ENCODE results near the gene HS6ST1. TPM values are rescaled to one million over a fixed set of nuclear protein-coding genes. Genes with fewer than 3 reads are reported as not detected.

Gene HS6ST1
- total RNA-seq, 2 donors from 2014 or later: 25.4 to 44.8 TPM

GRCh38 chr2:128234613-128235012 is 84.1 kb downstream of the HS6ST1 start:
- ATAC-seq (no peak), DNase-seq (no peak)
- no peaks in the 10 kb centered on the region for H3K9me3 ChIP-seq
- H3K36me3 ChIP-seq (replicated peaks in 1 of 2; ENCODE audit: insufficient read depth in 1 of 2, low read depth in 2 of 2): no peaks in the 10 kb centered on the region
- WGBS, 2 donors: 80 to 84% methylated on average over 5 of the region's 5 CpGs
- intact Hi-C loops (cut with DNase I): no loop called here
- TF ChIP-seq CTCF (IDR thresholded peaks at IDR 0.05) (no peak), POLR2A (IDR thresholded peaks at IDR 0.05) (no peak)
- peaks cover 13% of the 10 kb centered on the region for H3K4me1 ChIP-seq
- H3K27me3 ChIP-seq: no peaks in the 10 kb centered on the region
- H3K27ac ChIP-seq: no peak overlapping the region
- H3K4me3 ChIP-seq: no peak overlapping the region

GRCh38 chr2:128233790-128234395 is 84.8 kb downstream of the HS6ST1 start:
- 24 to 29% methylated on average over 10 to 11 of the region's 11 CpGs for WGBS, 2 donors

GRCh38 chr2:128232965-128233789 is 85.5 kb downstream of the HS6ST1 start:
- Histone ChIP-seq H3K36me3 (replicated peaks in 1 of 2; ENCODE audit: insufficient read depth in 1 of 2, low read depth in 2 of 2) (no peaks in the 10 kb centered on the region), H3K4me1 (peaks cover 13% of the 10 kb centered on the region), H3K4me3 (peak overlapping the region; percentile 23 to 36), H3K27me3 (no peaks in the 10 kb centered on the region), H3K9me3 (no peaks in the 10 kb centered on the region), H3K27ac (peak overlapping the region; percentile 30 to 75 (median 67))
- 0 to 2% methylated on average over 17 to 64 of the region's 84 CpGs for whole genome bisulfite sequencing, 2 donors
- TF ChIP-seq CTCF (IDR thresholded peaks at IDR 0.05) (peak; percentile 80 to 92 (median 89)), POLR2A (IDR thresholded peaks at IDR 0.05) (peak in 2 of 3 donors; percentile 33 to 38)
- intact Hi-C loops (cut with DNase I): no loop called here
- DNase-seq (peak; percentile 89 to 92 (median 90)), ATAC-seq (peak; percentile 98)

More at GRCh38 chr2:128233790-128234395, 84.8 kb downstream of the HS6ST1 start:
- no peaks in the 10 kb centered on the region for H3K9me3 ChIP-seq
- H3K27ac ChIP-seq: peak overlapping the region in 2 of 4 donors; percentile 65 to 69
- no peaks in the 10 kb centered on the region for H3K27me3 ChIP-seq
- no peaks in the 10 kb centered on the region for H3K36me3 ChIP-seq (replicated peaks in 1 of 2; ENCODE audit: insufficient read depth in 1 of 2, low read depth in 2 of 2)
- TF ChIP-seq CTCF (IDR thresholded peaks at IDR 0.05) (no peak), POLR2A (IDR thresholded peaks at IDR 0.05) (no peak)
- H3K4me1 ChIP-seq: peaks cover 13% of the 10 kb centered on the region
- no peak overlapping the region for H3K4me3 ChIP-seq
- ATAC-seq (no peak), DNase-seq (no peak)
- intact Hi-C loops (cut with DNase I): no loop called here

- no peak for DNase-seq
- H3K9me3 ChIP-seq: no peaks in the 10 kb centered on the region
- H3K27me3 ChIP-seq: no peaks in the 10 kb centered on the region
- H3K27ac ChIP-seq: no peak overlapping the region
- H3K36me3 ChIP-seq (replicated peaks in 1 of 2; ENCODE audit: insufficient read depth in 1 of 2, low read depth in 2 of 2): no peaks in the 10 kb centered on the region
- no peak overlapping the region for H3K4me3 ChIP-seq
- TF ChIP-seq POLR2A (IDR thresholded peaks at IDR 0.05) (no peak), CTCF (IDR thresholded peaks at IDR 0.05) (no peak)
- no peak for ATAC-seq
- H3K4me1 ChIP-seq: peaks cover 12% of the 10 kb centered on the region
- intact Hi-C loops (cut with DNase I): no loop called here
Measured at GRCh38 chr2:128228894-128229293, 89.8 kb downstream of the HS6ST1 start.
